Left renal cortex interstitium (tissue), 4 donors: ENCODE data around the gene H2AZ1. TPM values are rescaled to one million over a fixed set of nuclear protein-coding genes. Genes with fewer than 3 reads are reported as not detected.
A peak's percentile ranks its signal among the peaks of the same experiment; 100 is the strongest.
"Not testable (repeated sequence)": the region's sequence is repeated elsewhere in the genome, so short reads cannot be mapped to it uniquely, and the experiment has no call there.

Experiments
- DNase-seq, 4 donors: peaks; one replicate each; pipeline ENCODE4 v3.0.0-alpha.2; 2013; ENCODE audit warnings: low read depth in 4 of 4, low spot score in 2 of 4, missing footprints in 1 of 4
- polyA plus RNA-seq, 4 donors: library from polyadenylated mRNA; unstranded; fragments of 120-200 nt; gene quantifications; one replicate each; pipeline ENCODE4 v1.2.1, GENCODE V29; 2013; ENCODE audit not compliant: insufficient read length in 4 of 4

H2AZ1 gene
- polyA plus RNA-seq: 100 to 1,000 TPM; 344 to 407 (median 367) TPM

- peak; percentile 94 to 98 (median 96) for DNase-seq
Observed at GRCh38 chr4:99949999-99950912, at the start of gene H2AZ1. TSS of gene H2AZ1 (minus strand) at chr4:99950275. CDS start at chr4:99950170, 105 bp downstream.

- DNase-seq: no peak
Observed at GRCh38 chr4:99998062-99998867, 48.2 kb upstream of the H2AZ1 start.

GRCh38 chr4:99991741-99992140 is 41.7 kb upstream of the H2AZ1 start:
- DNase-seq: no peak

- no peak for DNase-seq
Observed at GRCh38 chr4:99987681-99988080, 37.6 kb upstream of the H2AZ1 start.

GRCh38 chr4:99986792-99987191 is 36.7 kb upstream of the H2AZ1 start:
- no peak for DNase-seq

GRCh38 chr4:99983289-99983943 is 33.3 kb upstream of the H2AZ1 start:
- DNase-seq: no peak

GRCh38 chr4:99979872-99980271 is 29.8 kb upstream of the H2AZ1 start:
- DNase-seq: no peak

- DNase-seq: no peak
Observed at GRCh38 chr4:99971453-99972111, 21.5 kb upstream of the H2AZ1 start.

GRCh38 chr4:99968330-99968729 is 18.3 kb upstream of the H2AZ1 start:
- DNase-seq: no peak

- no peak for DNase-seq
Observed at GRCh38 chr4:99966692-99967091, 16.6 kb upstream of the H2AZ1 start.

- no peak for DNase-seq
Observed at GRCh38 chr4:99965674-99966350, 15.7 kb upstream of the H2AZ1 start.

- DNase-seq: no peak
Observed at GRCh38 chr4:99965173-99965572, 15.1 kb upstream of the H2AZ1 start.

- no peak for DNase-seq
Observed at GRCh38 chr4:99961711-99962110, 11.6 kb upstream of the H2AZ1 start.

GRCh38 chr4:99960648-99961047 is 10.6 kb upstream of the H2AZ1 start:
- no peak for DNase-seq

- DNase-seq: not testable (repeated sequence)
Observed at GRCh38 chr4:99958207-99958606, 8.1 kb upstream of the H2AZ1 start.

GRCh38 chr4:99950913-99951254 is 809 bp upstream of the H2AZ1 start:
- DNase-seq: peak in 1 of 4 donors; percentile 14

GRCh38 chr4:99949034-99949998 is 759 bp downstream of the H2AZ1 start:
- DNase-seq: peak; percentile 86 to 96 (median 87)

GRCh38 chr4:99947608-99948007 is 2.5 kb downstream of the H2AZ1 start:
- no peak for DNase-seq

- no peak for DNase-seq
Observed at GRCh38 chr4:99947190-99947578, 2.9 kb downstream of the H2AZ1 start.
